Endometrial microvascular endothelial cells (primary cell): ENCODE data around the gene ZNF768. TPM values are rescaled to one million over a fixed set of nuclear protein-coding genes. Genes with fewer than 3 reads are reported as not detected.

Experiments used
- in situ Hi-C: cut with HindIII; loops from 2 replicates; pipeline ENCODE4 v1.10.0; 2017; ENCODE audit warnings: low sequenced_read_pairs, low pct_unique_long_range_greater_than_20kb; ENCODE audit errors: inconsistent ontology term
- total RNA-seq: library from RNA; depleted of rRNA; stranded (reverse); fragments of >200 nt; gene quantifications from one replicate; pipeline ENCODE4 v1.2.3, GENCODE V29; 2015; ENCODE audit errors: inconsistent ontology term

Gene ZNF768
- total RNA-seq, result 25.5 TPM

DNA sequence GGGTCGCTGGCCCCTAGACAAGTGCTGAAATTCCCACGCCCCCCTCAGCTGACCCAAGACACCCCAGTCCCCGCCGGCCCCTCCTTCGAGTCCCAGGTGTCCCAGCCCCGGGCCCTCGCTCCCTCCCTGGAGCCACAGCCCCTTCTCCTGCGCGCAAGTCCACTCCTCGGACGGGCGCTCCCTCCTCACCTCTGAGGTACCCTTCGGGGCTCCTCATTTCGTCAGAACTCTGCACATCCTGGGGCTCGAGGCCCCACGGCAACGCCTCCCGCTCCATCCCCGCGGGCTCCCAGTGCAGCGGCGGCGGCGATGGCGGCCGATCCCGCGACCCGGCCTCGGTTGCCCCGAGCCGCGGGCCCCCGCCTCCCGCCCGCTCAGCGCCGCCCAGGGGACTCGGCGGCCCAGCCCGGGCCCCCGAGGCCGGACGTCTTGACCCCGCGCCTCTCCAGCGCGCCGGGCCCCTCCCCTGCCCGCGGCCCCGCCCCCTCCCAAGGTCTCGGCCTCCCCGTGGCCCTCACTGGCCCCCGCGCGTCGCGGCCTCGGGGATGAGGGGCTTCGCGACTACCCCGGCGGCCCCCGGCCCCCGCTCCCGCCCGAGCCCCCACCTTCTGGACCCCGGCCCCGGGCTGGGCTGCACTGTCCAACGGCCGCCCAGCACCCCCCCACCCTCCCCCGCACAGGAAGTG is at the start of gene ZNF768:
Gene ZNF768 (minus strand): TSS at position 430 of the 686 bp plus-strand sequence. CDS start 153 bp downstream, at position 277.
- in situ Hi-C loops, result no loop called here

DNA sequence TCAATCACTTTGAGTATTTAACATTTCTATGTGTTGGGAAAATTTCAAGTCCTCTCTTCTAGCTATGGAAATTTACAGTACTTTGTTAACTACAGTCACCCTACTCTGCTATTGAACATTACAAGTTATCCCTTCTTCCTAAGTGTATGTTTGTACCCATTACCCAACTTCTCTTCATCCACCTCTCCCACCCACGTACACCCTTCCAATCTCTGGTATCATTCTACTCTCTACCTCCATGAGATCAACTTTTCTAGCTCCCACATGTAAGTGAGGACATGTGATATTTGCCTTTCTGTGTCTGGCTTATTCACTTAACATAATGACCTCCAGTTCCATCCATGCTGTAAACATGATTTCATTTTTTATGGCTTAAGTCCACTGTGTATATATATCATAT is 48.3 kb upstream of the ZNF768 start:
- in situ Hi-C loops, result no loop called here

DNA sequence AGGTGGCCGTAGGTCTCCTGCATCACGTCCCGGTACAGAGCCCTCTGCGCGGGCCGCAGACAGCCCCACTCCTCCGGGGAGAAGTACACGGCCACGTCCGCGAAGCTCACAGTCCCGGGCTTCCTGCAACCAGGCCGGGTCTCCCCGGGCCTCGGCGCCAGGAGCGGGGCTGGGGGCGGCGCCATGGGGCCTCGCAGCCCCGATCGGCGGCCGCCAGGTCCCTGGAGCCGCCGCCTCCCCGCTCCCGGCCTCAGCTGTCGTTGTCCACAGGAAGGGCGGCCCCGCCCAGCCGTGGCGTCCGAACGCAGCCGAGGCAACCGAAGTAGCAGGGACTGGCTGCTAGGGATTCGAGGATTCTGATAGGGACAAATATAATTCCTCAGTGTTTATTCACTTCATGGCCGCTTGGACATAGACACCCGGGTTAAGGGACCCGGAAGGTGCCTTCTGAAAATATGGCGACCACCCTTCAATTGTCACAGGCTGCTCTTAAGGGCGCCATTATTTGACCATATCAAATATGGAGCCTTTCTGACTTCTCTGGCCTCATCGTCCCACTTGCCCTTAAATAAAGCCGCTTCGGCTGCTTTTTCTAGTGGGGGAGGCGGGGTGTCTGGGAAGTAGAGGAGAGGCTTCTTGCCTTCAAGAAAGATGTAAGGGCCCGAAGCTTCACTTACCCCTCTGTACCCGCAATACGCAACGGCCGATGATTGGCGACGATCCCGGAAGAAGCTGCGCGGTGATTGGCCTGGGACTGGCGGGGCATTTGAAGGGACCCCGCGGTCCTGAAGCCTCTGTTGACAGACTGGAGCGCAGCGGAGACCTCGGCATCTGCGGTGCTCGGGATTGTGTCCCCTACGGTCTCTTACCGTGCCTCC is 45.3 kb upstream of the ZNF768 start, which contains the start of gene ZNF688:
Gene ZNF688 (minus strand): TSS at position 270 of the 878 bp plus-strand sequence. CDS start 85 bp downstream, at position 185.
- in situ Hi-C loops, result no loop called here

DNA sequence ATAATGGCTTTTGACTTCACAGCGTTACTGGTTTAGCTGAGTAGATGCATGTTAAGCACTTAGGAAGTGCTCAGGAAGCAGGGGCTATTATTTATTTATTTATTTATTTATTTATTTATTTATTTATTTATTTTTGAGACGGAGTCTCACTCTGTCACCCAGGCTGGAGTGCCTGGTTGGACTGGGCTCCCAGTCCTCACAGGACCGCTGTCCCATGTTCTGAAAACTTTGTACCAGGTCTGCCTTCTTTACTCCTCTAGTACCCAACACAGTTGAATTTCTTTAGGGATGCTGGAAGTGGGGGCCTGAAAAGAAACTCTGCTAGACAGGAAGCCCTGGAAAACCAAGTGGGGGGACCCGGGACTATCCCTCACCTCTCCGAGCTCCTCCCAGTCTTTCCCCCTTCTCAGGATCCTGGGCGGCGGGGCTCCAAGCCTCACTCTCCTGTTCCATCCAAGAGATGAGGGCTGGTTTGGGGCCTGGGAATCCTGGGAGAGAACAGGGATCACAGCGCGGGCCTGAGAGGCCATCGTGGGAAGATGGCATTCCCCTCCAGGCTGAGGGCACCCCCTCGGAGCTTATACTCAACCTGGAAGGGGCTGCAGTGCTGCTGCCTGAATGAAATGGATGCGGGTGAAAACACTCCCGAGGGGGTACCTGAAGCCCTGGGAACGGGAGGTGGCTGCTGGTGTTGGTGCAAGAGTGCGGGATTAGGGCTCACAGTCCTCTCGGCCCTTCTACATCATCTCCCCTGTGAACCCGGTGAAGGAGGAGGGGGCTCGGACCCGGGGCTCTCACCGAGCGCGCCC is 44.5 kb upstream of the ZNF768 start:
- in situ Hi-C loops, result no loop called here

DNA sequence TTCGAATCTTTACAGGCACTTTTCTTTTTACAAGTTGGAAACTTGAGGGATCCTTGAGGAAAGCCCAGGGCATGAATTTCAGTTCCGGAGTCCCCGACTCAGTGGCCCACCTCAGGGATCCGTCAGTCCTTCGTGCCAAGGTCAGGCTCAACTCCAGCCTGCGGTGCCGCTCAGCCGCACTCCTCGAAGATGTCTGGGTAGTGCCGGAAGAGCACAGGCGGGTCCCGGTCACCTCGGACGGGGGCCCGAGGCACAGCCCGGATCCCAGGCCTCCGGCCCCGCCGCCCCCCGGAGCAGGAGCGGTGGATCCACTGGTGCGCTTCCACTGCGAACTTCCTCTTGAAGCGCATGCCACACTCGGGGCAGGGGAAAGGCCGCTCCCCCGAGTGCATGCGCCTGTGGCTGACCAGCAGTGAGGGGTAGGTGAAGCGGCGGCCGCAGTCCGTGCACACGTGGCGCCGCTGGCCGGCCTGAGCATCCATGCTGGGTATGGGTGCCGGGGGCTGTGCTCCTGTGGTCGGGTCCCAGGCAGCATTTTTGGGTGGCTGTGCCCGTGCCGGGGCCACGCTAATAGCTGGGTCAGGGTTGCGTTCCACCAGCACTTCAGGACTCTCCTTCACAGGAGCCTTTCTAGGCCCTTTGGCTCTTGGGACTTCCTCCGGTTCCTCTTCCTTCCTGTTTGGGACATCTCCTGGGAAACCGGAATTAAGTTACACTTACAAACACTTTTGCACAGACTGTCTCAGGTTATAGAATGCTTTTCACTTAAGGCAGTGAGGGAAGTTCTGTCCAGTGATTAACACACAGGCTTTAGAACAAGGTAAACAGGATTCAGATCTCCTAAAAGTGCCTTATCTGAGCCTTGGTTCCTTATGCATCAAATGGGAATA is 43.6 kb upstream of the ZNF768 start:
- in situ Hi-C loops, result no loop called here

DNA sequence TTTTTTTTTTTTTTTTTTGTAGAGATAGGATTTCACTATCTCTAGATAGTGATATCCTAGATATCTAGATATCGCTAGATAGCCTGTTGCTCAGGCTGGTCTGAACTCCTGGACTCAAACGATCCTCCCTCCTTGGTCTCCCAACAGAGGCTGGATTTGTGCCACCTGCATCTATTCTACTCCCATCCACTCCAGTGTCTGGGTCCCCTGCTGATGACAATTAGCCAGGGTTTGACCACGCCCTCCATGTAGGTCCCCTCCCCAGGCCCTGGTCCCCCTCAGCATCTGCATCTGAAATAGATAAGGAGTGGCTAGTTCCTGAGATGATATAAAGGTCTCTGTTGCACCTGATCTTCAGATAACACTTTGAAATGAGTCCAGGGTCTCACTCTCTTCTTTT is 42.9 kb upstream of the ZNF768 start:
- in situ Hi-C loops, result no loop called here

DNA sequence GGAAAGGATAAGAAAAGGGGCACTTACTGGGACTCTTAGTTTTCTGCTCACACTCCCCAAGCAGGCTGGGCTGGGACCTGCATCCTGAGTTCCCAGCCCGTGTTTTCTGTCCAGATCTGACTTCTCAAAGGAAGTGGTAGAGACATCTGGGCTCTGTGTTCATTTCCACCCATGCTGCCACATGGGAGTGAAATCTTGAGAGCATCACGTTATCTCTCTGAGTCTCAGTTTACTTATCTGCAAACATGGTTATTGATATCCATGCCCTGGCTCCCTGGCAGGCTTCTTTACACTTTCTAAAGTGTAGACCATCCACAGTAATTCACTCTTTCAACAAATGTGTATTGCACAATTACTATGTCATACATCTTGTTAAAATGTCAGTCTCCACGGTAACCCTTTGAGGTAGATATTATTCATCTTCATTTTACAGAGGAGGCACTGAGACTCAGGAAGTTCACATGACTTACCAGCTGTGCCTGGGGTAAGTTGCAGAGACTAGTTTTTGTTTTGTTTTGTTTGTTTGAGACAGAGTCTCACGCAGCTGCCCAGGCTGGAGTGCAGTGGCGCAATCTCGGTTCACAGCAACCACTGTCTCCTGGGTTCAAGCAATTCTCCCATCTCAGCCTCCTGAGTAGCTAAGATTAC is 41.7 kb upstream of the ZNF768 start:
- in situ Hi-C loops, result no loop called here

DNA sequence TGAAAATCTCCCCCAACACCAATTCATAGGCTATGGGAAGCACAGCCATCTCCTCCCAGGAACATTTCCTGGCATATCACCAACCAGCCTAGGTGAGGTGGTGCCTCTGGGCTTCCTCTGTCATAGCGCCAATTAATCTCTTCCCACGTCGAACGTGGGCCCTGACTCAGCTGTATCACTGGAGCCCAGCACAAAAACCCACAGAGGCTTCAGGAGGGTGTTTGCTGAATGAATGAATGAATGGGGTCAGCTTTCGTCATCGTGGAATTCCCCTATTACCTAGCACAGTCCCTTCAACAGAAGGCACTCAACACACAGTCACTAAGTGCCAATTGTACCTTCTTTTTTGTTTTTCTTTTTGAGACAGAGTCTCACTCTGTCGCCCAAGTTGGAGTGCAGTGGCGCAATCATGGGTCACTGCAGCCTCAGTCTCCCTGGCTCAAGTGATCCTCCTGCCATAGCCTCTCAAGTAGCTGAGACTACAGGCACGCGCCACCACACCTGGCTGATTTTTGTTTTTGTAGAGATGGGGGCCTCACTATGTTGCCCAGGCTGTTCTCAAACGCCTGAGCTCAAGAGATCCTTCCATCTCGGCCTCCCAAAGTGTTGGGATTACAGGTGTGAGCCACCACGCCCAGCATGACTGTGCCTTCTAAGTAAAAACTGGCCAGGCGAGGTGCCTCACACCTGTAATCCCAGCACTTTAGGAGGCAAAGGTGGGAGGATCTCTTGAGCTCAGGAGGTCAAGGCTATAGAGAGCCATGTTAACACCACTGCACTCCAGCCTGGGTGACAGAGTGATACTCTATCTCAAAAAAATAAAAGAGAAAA is 41.0 kb upstream of the ZNF768 start:
- in situ Hi-C loops, result no loop called here

DNA sequence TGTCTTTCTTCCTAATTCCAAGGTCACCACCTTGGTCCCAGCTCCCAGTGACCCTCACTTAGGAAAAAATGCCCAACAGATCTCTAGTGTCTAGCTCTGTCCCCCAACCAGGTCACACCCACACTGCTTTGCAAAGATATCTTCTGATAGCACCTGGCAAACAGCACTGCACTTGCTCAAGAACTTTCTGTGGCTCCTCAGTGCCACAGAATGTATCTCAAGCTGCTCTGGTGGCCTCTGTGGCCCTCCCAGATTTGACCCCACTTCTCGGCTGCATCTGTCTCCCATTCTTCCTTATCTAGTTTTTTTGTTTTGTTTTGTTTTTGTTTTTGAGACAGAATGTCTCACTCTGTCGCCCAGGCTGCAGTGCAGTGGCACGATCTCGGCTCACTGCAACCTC is 40.2 kb upstream of the ZNF768 start:
- in situ Hi-C loops, result no loop called here

DNA sequence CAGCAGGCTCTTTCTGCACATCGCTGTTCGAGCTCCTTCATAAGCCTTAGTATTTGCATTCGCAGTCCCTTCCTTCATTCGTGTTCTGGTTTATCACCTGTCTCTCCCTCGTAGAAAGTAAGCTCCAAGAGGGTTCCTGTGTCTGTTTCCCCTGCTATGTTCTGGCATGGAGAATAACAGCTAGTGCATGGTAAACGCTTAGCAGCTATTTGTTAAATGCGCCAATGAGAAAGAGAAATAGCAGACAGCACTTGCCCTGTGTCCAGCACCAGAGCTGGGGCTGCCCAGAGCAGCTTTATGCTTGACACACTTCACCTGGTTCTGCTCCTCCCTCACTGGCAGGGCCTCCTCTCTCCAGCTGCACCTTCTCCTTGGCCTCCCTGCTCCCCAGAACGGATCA is 39.6 kb upstream of the ZNF768 start:
- in situ Hi-C loops, result no loop called here

DNA sequence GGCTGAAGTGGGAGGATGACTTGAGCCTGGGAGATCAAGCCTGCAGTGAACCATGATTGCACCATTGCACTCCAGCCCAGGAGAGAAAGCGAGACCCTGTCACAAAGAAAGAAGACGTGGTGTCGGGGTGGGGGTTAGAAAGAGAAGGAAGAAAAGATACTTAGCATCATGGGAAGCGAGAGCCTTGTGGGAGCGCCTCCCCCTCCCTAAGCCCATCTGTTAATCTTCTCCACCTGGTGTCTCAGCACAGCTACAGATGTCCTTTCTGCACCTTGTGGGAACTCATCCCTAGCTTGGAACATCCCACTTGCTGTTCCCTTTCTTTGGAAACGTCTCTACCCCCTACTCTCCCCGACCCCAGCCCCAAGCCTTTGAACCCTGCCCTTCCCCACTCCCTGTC is 39.2 kb upstream of the ZNF768 start:
- in situ Hi-C loops, result no loop called here

DNA sequence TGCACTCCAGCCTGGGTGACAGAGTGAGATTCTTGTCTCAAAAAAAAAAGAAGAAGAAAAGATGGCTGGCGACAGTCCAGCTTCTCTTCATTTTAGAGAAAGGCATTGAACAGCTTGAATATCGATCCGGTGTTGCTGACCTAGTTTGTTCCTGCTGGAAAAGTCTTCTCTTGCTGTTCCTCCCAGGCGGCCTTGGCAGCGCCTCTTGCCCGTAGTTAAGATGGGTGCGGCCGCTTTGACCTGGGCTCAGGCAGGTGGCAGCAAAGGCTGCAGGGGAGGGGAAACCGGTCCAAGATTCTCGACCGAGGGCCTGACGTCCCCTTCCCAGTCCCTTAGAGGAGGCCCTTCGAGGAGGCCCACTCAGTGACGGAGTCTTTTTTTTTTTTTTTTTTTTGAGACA is 35.7 kb upstream of the ZNF768 start:
- in situ Hi-C loops, result no loop called here

DNA sequence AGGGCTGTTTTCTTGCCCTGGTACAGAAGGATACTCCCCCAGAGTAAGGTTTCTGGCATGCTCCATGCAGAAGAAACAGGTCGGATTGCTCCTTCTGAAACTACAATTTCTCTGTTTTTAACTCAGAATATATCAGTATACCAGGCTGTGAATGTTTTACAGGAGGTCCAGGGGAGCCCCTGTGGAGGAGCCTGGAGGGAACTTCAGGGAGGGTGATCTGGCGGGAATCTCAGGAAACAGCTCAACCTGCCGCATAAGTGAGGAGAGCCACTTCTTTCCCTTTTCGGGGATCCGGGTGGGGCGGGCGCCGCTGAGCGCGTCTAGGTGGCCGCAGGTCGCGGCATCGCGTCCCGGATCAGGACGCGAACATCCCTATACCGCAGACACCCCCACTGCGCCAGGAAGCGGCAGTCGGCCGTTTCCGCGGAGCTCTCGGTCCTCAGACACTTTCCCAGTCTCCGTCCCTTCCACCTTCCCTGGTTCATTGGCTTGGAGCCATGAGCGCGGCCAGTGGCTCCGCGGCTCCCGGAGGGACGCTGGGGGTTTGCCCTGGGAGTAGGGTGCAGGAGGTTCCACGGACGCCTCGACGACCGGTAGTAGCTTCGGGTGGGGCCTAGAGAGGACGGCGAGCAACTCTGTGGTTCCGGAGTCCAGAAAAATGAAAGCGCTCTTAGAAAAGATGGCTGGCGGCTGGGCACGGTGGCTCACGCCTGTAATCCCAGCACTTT is 34.9 kb upstream of the ZNF768 start:
- in situ Hi-C loops, result no loop called here

DNA sequence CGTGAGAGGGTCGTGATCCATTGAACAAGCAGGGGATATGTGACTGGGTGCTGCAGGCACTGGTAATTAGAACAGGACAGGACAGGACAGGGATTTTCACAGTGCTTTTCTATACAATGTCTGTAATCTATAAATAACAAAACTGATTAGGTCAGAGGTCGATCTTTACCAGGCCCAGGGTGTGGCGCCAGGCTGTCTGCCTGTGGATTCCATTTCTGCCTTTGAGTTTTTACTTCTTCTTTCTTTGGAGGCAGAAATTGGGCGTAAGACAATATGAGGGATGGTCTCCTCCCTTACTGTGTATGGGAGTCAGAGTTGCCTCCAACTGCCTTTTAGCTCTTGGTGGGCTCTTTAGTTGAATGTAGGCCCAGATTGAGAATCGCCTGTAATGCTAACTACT is 33.3 kb upstream of the ZNF768 start:
- in situ Hi-C loops, result no loop called here

DNA sequence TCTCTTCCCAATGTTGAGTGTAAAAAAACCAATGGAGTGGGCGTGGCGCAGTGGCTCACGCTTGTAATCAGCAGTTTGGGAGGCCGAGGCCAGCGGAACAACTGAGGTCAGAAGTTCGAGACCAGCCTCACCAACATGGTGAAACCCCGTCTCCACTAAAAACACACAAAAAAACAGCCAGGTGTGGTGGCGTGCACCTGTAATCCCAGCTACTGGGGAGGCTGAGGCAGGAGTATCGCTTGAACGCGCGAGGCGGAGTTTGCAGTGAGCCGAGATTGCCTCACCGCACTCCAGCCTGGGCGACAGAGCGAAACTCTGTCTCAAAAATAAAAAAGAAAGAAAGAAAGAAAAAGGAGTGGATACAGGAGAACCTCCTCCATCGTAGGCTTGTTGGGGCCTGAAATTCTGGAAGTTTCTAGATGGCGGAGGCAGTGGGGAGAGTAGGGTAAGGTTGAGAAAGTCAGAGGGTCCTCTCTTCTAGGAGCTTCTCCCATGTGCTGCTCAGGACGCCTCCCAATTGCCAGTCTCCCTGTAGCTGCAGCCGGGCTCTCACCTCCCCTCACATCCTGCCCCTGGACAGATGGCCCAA is 32.5 kb upstream of the ZNF768 start:
- in situ Hi-C loops, result no loop called here
